Measurements from ENCODE around the gene PTGDR2. TPM values are rescaled to one million over a fixed set of nuclear protein-coding genes. Genes with fewer than 3 reads are reported as not detected.

The PTGDR2 gene
- total RNA-seq, 8 experiments from 2014 or later = 0.27 to 4.6 (median 0.42) TPM

Other genes with a start within 250 kb of the PTGDR2 start
- 1 to 10 TPM in 1 of 8 experiments, under 1 TPM in 1, not detected in 6; 0.43 to 5.1 TPM for gene MS4A8, start 156.3 kb downstream of the PTGDR2 start, total RNA-seq
- gene MS4A18, start 131.2 kb downstream of the PTGDR2 start, total RNA-seq = under 1 TPM in 1 of 8 experiments, not detected in 7; 0.19 TPM
- under 1 TPM in 3 of 8 experiments, not detected in 5; 0.13 to 0.33 (median 0.28) TPM for gene MS4A15, start 99.1 kb downstream of the PTGDR2 start, total RNA-seq
- gene MS4A10, start 70.6 kb downstream of the PTGDR2 start, total RNA-seq = under 1 TPM in 4 of 8 experiments, not detected in 4; 0.08 to 0.33 (median 0.10) TPM
- 10 to 100 TPM in 5 of 8 experiments, 1 to 10 TPM in 3; 4.8 to 55.6 (median 15.0) TPM for gene CCDC86, start 13.8 kb downstream of the PTGDR2 start, total RNA-seq
- under 1 TPM in 4 of 8 experiments, not detected in 4; 0.56 to 0.95 (median 0.65) TPM for gene ZP1, start 11.6 kb upstream of the PTGDR2 start, total RNA-seq
- 100 to 1,000 TPM in 3 of 8 experiments, 10 to 100 TPM in 5; 58.6 to 136 (median 91.2) TPM for gene PRPF19, start 50.6 kb upstream of the PTGDR2 start, total RNA-seq
- gene TMEM109, start 58.2 kb upstream of the PTGDR2 start, total RNA-seq = 10 to 100 TPM in 5 of 8 experiments, 1 to 10 TPM in 3; 5.1 to 72.7 (median 28.6) TPM
- 100 to 1,000 TPM in 3 of 8 experiments, 10 to 100 TPM in 5; 16.4 to 180 (median 81.4) TPM for gene TMEM132A, start 68.5 kb upstream of the PTGDR2 start, total RNA-seq
- gene SLC15A3, start 96.2 kb upstream of the PTGDR2 start, total RNA-seq = 10 to 100 TPM in 1 of 8 experiments, 1 to 10 TPM in 5, under 1 TPM in 2; 0.73 to 24.5 (median 5.8) TPM
- 1 to 10 TPM in 3 of 8 experiments, under 1 TPM in 4, not detected in 1; 0.14 to 1.7 (median 0.63) TPM for gene CD6, start 115.7 kb upstream of the PTGDR2 start, total RNA-seq
- 1 to 10 TPM in 1 of 8 experiments, under 1 TPM in 6, not detected in 1; 0.05 to 1.1 (median 0.13) TPM for gene CD5, start 246.5 kb upstream of the PTGDR2 start, total RNA-seq

Measured in motor neuron (in vitro differentiated cells).